Measurements from ENCODE around the gene GALNS.

Gene GALNS

DNA sequence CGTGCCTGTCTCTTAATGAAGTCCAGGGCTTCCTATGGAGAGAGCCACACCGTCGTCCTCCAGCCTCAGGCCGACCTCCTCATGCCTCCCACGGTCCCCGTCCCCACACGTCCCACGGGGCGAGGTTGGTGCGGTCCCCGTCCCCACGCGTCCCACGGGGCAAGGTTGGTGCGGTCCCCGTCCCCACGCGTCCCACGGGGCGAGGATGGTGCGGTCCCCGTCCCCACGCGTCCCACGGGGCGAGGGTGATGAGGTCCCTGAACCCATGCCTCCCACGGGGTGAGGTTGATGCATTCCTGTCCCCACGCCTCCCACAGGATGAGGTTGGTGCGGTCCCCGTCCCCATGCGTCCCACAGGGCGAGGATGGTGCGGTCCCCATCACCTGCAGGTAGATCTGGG lies 20.9 kb downstream of the GALNS start:
- peak overlapping the region in 1 of 2 donors; percentile 68 for H3K27ac ChIP-seq
- TF ChIP-seq, protein P1, sequence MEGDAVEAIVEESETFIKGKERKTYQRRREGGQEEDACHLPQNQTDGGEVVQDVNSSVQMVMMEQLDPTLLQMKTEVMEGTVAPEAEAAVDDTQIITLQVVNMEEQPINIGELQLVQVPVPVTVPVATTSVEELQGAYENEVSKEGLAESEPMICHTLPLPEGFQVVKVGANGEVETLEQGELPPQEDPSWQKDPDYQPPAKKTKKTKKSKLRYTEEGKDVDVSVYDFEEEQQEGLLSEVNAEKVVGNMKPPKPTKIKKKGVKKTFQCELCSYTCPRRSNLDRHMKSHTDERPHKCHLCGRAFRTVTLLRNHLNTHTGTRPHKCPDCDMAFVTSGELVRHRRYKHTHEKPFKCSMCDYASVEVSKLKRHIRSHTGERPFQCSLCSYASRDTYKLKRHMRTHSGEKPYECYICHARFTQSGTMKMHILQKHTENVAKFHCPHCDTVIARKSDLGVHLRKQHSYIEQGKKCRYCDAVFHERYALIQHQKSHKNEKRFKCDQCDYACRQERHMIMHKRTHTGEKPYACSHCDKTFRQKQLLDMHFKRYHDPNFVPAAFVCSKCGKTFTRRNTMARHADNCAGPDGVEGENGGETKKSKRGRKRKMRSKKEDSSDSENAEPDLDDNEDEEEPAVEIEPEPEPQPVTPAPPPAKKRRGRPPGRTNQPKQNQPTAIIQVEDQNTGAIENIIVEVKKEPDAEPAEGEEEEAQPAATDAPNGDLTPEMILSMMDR (IDR thresholded peaks at IDR 0.05): no peak
- no peak overlapping the region for H3K4me3 ChIP-seq
- DNase-seq (ENCODE audit: low spot score): no peak

DNA sequence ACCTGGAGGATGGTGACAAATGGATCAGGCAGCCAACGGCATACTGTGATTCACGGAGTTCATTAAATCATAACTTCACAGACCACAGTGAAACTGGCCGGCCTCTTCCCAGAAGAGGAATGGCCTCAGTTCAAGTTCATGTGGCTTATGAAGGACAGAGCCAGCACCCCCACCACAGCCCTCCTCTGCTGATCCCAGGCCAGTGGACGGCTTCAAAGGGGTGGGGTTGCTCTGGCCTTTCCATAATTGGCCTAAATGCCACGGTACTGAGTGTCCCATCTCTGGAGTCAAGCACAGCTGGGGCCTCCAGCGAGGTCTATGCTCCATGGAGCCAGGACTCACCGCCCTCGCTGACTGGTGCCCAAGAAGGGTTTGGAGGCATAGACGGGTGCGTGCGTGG lies 21.4 kb downstream of the GALNS start:
- no peak for DNase-seq (ENCODE audit: low spot score)
- TF ChIP-seq, protein P1 (IDR thresholded peaks at IDR 0.05): no peak
- H3K27ac ChIP-seq: peak overlapping the region in 1 of 2 donors; percentile 68
- no peak overlapping the region for H3K4me3 ChIP-seq

DNA sequence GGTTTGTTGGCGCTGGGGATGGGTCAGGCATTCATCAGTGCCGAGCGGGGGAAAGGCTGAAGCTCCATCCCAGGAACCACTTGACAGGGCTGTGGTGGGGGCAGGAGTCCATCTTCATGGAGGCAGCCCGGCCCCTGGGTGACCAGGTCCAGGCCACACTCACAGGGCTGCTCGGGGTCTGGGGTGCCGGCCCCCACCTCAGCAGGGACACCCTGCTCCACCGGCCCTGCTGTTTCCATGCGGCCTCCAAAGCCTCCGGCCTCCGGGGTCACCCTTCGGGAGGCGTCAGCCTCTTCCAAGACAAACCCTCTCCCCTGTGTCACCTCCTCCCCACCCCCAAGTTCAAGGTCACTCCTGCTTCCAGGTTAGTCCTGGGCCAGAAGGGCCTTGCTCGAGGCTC lies 22.1 kb downstream of the GALNS start:
- DNase-seq (ENCODE audit: low spot score): no peak
- Histone ChIP-seq H3K27ac (peak overlapping the region in 1 of 2 donors; percentile 68), H3K4me3 (no peak overlapping the region)
- TF ChIP-seq, protein P1 (IDR thresholded peaks at IDR 0.05): no peak

DNA sequence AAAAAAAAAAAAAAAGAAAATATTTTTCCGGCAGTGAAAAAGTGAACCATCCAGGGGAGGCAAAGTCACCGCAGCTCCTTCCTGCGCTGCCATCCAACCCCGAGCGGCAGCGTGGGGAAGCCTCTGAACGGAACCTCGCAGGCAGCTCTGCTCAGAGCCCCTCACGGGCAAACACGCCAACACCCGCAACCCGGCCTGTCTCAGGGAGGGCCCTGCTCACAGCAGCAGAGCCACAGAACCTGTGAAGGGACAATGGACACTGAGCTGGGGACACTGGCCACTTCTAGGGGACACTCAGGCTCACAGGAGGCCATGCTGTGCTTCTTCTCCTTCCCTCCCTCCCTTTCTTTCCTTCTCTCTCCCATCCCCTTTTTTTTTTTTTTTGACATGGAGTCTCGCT lies 23.7 kb downstream of the GALNS start:
- no peak overlapping the region for H3K27ac ChIP-seq
- DNase-seq (ENCODE audit: low spot score): no peak
- H3K4me3 ChIP-seq: no peak overlapping the region
- TF ChIP-seq, protein P1 (IDR thresholded peaks at IDR 0.05): no peak

DNA sequence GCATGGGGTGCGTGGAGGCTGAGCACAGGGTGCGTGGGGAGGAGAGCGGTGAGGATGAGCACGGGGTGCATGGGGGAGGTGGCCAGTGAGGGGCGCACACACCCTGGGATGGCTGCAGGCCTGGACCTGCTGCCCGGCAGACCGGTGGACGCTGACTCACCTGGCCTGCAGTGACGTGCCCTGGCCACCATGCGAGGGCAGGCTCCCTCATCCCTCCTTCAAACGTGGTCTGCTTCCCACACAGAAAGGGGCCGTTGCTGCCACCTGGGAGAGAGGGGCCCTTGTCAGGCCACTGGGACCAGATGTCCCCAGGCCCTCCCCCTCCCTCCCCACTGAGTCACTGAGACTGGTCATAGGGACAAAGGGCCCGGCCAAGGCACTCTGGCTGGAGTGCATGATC lies 24.9 kb downstream of the GALNS start:
- no peak overlapping the region for H3K4me3 ChIP-seq
- DNase-seq (ENCODE audit: low spot score): no peak
- TF ChIP-seq, protein P1 (IDR thresholded peaks at IDR 0.05): no peak
- H3K27ac ChIP-seq: no peak overlapping the region

DNA sequence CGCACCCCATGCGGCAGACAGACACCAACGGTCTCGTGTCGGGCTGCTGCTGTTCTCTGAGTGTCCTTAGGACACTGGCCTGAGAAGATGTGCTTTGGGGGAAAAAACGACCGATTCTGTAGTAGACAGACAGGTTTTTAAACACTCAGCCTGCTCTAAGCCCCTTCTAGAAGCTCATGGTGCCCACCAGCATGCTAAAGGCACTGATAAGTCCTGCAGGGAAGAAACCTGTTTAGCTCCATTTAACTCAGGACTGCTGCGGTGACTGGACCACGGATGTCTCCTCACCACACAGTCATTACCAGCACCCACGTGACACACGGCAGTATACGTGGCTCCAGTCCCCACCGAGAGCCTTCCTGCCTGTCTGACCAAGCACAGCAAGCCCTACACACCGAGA lies 26.0 kb downstream of the GALNS start:
- no peak overlapping the region for H3K4me3 ChIP-seq
- TF ChIP-seq, protein P1 (IDR thresholded peaks at IDR 0.05): no peak
- no peak for DNase-seq (ENCODE audit: low spot score)
- H3K27ac ChIP-seq: no peak overlapping the region

DNA sequence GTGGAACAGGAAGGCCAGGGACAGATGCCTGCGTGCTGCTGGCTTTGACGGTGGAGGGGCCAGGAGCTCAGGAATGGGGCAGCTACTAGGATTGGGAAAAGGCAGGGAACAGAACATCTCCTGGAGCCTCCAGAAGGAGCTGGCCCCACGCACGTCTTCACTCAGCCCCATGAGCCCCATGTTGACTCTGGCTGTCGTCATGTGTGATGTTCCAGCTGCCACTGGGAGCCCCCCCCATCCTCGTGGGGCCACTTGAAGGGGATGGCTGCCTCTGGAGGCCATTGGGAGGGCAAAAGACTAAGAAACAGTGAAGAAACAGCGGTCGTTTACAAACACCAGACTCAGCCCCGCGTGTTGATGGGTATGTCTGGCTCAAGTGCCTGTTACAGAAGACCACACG lies 26.5 kb downstream of the GALNS start:
- no peak overlapping the region for H3K4me3 ChIP-seq
- TF ChIP-seq, protein P1 (IDR thresholded peaks at IDR 0.05): no peak
- no peak for DNase-seq (ENCODE audit: low spot score)
- H3K27ac ChIP-seq: no peak overlapping the region
